Stimulated activated CD8-positive, alpha-beta memory T cell treated with anti-CD3 and anti-CD28 coated beads, Interleukin-4, amount 100 ng/mL, for 48 hours (primary cell): Measurements from ENCODE around the gene CEP112.
"Not testable (repeated sequence)": the region's sequence is repeated elsewhere in the genome, so short reads cannot be mapped to it uniquely, and the experiment has no call there.

Experiments used
- DNase-seq: peaks from one replicate; pipeline ENCODE4 v3.0.0-alpha.2; 2020

The CEP112 gene

DNA sequence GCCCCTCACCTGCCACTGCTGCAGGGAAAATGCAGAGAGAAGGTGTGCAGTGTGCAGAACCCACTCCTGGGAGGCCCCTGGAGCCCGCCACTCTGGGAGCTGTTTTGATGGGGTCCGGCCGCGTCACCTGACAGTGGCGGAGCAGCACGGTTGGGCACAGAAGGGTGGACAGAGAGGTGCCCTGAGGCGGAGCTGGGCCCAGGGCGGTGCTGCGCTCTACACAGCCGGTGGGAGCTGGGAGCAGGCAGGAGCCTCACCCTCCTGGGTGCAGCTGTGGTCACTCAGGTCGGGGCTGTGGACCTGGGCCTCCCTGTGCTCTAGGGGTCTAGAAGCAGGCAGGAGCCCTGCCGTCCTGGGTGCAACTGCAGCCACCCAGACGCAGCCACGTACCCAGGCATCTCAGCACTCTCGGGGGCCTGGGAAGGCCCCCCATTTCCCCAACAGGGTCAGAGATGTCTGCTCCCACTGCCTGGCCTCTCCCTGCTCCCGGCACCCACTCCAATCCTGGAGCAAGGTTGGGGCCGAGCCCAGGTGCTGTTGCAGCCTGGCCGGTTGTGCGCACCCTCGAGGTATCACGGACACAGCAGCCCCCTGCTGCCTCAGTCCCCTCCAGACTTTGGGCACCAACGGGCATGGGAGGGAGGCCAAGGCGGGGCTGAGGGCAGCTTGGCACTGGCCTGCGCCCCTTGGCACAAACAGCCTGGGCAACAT lies 326.1 kb downstream of the CEP112 start:
- DNase-seq, result no peak

DNA sequence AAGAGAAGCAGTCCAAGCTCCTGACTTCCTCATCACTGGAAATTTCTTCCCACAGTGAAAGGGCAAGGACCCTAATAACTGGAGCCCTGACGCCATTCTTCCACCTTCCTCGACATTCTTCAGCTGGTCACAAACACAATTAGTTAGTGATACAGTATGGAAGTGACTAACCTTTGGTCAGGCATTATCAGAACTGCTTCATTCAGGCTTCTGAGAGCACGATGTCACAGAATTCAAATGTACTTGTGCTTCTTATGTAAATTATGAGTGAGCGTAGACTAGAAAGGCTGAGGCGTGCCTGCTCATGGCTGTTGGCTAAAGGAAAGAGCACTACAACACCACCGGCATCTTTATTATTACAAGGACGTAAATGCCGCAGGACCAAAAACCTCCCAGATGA lies 327.5 kb downstream of the CEP112 start:
- no peak for DNase-seq

DNA sequence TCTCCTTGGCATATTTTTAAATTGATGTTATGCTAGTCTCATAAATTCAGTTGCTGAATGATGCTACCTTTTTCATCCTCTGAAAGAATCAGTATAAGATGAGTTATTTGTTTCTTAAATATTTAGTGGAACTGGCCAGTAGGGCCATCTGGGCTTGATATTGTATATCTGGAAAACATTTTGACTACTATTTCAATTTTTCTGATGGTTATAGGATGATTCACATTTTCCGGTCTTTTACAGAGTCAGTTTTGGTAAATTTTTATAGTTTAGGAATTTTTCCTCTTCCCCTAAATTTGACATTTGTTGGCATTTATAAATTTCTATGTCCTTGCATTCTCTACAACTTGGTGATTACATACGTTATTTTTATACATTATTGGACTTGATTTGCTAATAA lies 334.2 kb downstream of the CEP112 start:
- DNase-seq, result no peak

DNA sequence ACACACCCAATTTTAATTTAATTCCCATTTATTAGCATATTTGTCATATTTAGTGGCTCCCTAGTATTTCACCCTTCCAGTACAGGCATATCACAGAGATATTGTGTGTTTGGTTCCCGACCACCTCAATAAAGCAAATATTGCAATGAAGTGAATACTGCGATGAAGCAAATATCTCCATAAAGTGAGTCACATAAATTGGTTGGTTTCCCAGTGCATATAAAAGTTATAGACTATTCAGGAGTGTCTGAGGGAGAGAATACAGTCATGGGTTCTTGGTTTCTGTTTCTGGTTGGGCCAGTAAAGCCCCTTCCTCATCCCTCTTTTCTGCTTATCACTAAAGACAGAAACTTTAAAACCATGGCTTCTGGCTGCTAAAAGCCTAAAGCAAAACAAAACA lies 335.1 kb downstream of the CEP112 start:
- DNase-seq, result no peak

DNA sequence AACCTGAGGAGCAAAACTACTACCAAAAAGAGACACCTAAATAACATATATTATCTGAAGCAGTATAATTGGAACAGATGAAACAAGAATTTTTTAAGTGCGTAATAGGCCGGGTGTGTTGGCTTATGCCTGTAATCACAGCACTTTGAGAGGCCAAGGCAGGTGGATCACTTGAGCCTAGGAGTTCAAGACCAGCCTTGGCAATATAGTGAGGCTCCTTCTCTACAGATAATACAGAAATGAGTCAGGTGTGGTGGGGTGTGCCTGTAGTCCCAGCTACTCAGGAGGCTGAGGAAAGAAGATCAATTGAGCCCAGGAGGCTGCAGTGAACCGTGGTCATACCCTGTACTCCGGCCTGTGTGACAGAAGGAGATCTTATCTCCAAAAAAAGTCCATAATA lies 336.3 kb downstream of the CEP112 start:
- no peak for DNase-seq

DNA sequence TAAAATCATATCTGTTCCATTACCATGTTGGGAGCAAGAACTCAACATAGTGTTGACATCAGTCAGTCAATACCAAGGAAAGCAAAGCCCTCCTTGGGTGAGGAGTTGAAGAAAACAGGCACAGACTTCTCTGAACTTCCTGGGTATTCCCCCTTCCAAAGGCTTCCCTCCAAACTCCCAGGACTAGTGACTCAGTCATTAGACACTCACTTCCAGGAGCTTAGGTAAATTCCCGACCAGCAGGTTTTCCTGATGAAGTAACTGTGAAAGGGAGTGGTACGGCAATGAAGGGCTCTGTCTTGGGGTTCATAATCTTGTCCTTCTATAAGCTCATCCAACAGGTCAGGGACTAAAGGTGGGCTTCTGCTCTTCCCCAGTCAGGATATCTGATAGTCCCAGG lies 336.7 kb downstream of the CEP112 start:
- DNase-seq, result no peak

DNA sequence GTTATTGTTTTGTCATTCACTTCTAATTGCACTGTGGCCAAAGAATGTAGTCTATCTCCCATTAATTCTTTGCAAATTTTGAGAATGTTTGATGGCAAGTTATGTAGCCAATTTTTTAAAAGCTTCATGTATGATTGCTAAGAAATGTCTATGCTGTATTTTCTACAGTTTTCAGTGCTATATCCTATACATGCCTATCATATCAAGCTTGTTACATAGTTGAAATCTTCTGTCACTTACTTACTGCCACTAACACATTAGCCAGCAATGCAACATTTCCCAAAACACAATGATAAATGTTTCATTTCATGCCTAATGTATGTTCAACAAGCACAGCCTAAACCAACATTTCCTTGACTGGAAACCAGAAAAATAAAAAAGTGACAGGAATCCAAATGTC lies 338.1 kb downstream of the CEP112 start:
- DNase-seq, result no peak

DNA sequence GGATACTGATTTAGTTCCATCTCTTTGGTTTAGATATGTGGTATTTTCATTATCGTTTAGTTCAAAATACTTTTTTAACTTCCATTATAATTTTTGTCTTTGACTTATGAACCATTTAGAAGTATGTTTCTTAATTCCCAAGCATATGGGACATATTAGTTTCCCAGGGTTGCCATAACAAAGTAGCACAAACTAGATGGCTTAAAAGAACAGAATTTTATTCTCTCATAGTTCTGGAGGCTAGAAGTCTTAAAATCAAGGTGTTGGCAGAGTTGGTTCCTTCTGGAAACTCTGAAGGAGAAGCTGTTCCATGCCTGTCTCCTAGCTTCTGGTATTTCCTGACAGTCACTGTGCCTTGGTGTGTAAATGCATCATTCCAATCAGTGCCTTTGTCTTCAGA lies 339.0 kb downstream of the CEP112 start:
- no peak for DNase-seq

DNA sequence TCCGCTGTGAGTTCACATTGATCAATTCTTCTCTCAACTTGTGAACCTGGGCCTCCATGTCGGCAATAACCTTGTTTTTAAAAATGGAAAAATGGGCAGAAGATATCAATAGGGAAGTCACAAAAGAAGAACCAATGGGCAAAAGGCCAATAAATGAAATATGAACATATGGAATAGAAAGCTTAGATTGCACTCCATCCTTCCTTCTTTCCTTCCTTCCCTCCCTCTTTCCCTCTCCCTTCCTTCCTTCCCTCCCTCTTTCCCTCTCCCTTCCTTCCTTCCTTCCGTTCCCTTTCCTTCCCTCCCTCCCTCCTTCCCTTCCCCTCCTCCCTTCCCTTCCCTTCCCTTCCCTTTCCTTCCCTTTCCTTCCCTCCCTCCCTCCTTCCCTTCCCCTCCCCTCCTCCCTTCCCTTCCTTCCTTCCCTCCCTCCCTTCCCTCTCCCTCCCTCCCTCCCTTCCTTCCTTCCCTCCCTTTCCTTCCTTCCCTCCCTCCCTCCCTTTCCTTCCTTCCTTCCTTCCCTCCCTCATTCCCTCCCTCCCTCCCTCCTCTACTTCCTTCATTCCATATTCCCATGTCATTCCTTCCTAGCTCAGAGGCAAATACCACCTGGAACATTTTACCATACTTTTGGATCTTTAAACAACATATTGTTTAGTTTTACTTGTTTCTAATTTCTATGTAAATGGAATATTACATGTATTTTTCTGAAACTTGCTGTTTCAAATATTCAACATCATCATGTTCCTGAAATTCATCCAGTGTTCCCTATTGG lies 339.8 kb downstream of the CEP112 start:
- DNase-seq, result no peak

DNA sequence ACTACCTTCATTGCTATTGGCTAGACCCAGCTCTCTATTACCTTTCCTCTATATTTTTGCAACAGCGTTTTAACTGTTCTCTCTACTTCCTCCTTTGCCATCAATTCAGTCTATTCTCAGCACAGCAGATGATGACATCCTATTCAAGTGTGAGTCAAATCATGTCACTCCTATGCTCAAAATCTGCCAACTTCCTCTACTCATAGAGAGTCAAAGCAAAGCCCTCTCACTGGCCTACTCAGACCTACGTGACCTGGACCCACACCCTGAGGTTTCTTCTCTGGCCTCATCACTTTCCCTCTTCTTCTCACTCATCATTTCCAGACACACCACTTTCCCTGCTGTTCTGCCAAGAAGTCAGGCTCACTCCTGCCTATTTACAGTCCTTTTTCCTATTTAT lies 341.4 kb downstream of the CEP112 start:
- no peak for DNase-seq

DNA sequence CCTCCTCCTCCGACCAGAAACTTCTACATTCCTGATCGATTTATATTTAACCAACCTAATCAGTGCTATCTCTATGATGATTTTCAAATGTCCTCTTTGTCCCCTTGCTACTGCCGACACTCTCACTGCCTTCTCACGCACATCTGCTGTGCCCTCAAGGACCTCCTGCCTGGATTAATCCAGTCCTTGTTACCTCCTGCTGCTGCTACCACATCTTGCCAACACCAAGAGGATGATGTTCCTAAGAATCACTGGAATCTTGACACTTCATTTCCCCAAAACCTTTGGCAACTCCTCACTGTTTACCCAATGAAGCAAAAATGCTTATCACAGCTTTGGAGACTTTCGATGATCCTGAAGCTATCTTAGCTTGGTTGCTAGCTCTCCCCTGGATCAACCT lies 343.2 kb downstream of the CEP112 start:
- DNase-seq, result no peak

DNA sequence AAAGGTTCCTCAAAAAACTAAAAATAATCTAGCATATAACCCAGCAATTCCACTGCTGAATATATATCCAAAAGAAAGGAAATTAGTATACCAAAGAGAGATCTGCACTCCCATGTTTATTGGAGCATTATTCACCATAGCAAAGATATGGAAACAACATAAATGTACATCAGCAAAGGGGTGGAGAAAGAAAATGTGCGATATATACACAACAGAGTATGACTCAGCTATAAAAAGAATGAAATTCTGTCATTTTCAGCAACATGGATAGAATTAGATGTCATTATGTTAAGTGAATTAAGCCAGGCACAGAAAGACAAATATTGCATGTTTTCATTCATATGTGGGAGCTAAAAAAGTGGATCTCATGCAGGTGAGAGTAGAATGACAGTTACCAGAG lies 350.8 kb downstream of the CEP112 start:
- DNase-seq, result no peak

DNA sequence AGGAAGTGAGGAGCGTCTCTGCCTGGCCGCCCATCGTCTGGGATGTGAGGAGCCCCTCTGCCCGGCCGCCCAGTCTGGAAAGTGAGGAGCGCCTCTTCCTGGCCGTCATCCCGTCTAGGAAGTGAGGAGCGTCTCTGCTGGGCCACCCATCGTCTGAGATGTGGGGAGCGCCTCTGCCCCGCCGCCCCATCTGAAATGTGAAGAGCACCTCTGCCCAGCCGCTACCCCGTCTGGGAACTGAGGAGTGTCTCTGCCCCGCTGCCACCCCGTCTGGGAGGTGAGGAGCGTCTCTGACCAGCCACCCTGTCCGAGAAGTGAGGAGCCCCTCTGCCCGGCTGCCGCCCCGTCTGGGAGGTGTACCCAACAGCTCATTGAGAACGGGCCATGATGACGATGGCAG lies 354.7 kb downstream of the CEP112 start:
- not testable (repeated sequence) for DNase-seq

DNA sequence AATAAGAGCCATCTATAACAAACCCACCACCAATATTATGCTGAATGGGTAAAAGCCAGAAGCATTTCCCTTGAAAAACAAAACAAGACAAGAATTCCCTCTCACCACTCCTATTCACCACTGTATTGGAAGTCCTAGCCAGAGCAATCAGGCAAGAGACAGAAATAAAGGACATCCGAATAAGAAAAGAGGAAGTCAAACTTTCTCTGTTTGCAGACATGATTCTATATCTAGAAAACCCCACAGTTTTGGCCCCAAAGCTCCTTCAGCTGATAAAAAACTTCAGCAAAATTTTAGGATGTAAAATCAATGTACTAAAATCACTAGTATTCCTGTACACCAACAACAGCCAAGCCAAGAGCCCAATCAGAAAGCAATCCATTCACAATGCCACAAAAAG lies 358.7 kb downstream of the CEP112 start:
- no peak for DNase-seq

DNA sequence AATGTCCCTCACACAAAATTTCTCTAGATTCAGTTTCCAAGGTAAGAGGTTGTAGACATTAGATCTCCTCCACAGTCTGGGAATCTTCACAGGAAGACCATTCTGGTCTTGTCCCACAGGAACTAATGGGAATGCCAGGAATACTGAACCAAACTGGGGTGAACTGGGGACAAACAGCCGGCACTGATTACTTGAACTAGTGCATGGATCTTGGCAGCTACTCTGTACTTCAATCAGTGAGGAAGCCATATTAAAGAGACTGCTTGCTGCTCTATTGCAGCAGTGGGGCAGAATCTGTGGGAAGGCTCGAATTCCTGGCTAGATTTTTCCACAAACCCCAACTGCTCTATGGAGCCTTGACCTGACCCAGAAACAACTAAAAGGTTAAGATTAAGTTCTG lies 361.6 kb downstream of the CEP112 start:
- DNase-seq, result no peak

DNA sequence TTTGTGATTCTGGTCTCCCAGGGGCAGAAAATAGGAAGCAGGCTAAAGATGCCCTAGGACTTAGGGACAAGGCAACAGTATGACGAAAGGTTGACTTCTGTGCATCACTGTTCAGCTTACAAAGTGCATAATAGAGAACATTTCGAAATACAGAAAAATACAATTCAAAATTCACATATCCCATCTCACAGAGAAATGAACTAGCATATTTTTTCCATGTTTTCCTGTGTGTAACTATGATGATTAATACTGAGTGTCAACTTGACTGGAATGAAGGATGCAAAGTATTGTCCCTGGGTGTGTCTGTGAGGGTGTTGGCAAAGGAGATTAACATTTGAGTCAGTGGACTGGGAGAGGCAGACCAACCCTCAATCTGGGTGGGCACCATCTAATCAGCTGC lies 365.4 kb downstream of the CEP112 start:
- not testable (repeated sequence) for DNase-seq

DNA sequence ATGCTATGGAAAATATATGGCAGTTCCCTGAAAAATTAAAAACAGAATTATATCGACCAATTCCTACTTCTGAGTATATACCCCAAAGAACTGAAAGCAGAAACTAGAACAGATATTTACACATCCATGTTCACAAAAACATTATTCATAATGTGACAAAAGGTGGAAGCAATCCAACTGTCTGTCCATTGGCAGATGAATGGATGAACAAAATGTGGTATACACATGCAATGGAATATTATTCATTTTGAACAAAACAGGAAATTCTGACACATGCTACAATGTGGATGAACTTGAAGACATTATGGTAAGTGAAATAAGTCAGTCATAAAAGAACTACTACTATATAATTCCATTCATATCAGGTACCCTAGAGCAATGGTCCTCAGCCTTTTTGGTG lies 367.0 kb downstream of the CEP112 start:
- DNase-seq, result no peak

DNA sequence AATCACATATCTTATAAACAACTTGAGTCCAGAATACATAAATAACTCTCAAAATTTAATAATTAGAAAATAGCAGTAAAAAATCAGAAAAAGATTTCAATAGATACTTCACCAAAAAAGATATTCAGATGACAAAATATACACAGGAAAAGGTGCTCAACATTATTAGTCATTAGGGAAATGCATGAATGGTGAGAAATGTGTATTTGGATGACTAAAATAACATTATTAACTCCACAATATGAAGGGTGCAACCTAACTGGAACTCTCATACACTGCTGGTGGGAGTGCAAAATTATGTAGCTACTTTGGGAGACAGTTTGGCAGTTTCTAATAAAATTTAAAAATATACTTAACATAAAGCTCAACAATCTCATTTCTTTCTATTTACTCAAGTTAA lies 368.2 kb downstream of the CEP112 start:
- no peak for DNase-seq

DNA sequence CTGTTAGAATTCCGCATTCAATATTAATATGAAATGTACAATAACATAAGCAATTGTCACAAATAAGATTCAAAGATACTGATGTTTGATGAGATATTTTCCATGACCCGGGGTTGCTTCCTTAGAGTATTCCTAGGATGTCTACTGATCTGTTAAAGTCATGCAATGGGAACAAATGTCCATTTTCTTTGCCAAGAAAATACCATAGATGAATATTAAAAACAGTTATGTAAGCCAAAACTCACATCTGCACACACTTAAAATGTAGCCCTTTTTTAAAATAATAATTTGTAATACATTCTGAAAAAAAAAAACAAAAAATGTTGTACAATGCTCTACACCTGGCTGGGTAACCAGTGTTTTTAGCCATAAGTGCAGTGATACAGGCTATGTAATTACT lies 371.1 kb downstream of the CEP112 start:
- no peak for DNase-seq

DNA sequence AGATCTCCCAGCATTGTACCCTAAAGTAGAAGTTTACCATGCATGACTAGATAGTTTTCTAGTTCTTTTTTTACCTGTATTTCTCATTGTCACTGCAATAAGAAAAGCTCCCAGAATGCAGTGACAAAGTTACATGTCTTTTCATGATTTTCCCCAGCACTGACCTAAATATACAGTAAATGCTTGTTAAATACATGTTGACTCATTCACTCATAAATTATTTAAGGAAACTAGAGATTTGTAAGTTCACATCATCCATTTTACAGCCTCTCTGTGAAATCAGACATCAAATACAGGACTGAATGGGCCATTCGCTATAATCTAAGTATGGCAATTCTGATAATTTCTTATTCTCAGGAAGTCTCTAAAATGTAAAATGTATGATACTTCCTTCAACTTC lies 371.6 kb downstream of the CEP112 start:
- DNase-seq, result no peak

DNA sequence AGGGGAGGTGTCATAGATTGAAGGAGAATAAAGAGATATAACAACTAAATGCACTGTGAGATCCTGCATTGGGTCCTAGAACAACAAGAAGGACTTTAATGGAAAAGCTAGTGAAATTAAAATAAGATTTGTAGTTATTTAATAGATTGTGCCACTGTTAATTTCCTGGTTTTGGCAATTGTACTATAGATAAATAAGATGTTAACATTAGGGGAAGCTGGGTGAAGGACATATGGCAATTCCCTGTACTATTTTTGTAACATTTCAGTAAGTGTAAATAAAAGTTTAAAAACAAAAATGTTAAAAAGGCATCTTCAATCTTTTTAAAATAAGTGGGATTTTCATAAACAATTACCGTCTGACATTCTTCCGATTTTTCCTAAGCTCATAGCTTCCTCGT lies 372.1 kb downstream of the CEP112 start:
- no peak for DNase-seq

DNA sequence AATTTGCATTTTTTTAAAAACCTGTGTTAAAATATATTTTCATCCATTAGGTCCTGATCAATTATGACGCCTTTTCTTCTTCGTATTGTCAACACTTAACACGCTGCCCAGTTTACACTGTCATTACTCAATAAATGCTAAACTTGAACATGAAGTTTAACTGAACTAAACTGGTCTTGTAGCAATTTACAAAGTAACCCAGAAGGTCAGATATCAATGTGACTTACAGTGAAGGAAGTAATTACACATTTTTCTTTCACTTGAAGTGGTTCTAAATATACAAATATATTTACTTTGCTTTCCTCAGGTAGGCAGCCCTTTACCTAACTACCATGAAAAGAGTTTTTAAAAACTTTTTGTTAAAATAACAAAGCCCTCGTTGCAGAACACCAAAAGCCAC lies 374.0 kb downstream of the CEP112 start:
- DNase-seq, result no peak

DNA sequence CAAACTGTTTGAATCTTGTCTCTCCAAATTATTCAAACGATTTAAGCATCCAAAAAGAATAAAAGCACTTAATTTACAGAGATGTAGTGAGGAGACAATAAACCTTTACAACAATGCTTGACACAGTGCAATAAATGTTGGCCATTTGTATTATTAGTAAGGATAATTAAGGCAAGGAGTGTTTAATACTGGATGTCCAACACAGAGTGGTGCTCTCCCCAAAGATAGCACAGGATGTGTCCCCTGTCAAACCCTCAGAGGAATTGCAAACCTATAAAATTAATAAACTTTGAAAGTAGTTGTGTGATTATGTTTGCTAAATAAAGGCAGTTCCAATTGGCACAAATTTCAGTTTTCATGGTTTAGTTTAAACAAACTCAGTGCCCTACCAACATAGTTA lies 377.5 kb downstream of the CEP112 start:
- no peak for DNase-seq

DNA sequence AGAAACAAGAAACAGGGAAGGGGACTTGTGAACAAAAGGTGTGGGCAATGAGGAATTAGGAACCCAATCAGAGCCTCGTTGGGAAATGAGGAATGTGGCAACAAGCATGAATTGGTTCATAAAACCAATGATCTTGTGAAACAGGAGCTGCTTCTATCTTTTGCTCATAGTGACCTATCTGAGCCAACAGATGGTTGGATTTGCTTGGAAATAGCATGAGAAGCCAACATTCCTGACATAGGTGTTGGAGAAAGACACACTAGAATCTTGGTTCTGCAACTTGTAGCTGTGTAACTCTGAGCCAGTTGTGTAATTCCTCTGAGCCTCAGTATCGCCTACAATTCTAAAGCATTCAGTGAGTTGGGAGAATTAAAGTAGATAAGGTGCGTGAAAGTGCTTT lies 378.6 kb downstream of the CEP112 start:
- no peak for DNase-seq

DNA sequence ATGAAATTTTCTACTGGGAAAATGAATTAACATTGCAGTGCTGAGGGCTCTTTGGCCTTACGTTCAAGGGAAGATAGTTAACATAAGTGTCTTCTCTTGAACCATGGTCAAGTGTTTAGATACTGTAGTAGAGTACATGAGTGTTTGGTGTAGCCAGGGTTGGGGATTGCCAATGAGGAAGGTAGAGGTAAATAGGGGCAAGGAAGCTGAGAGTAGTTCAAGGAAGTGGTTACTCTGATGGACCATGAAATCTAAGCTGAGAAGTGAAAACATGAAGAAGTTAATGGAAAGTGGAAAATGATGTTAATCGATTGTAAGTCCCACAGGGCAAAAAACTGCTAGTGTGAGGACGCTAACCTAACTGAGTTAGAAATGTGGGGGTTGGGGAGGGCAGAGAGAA lies 380.9 kb downstream of the CEP112 start:
- DNase-seq, result no peak
